OCI-LY3 (cell line): ENCODE results near the gene TENM4.

Source experiments
- CTCF ChIP-seq: fragments of 200-600, 300-600 bp; sonication (generic); IDR thresholded peaks from 2 replicates; pipeline ENCODE4 v1.5.1; 2014; ENCODE audit warnings: antibody characterized with exemption, low read length, low read depth
- EZH2phosphoT487 ChIP-seq: fragments of 200-600 bp; shearing (Covaris generic); IDR thresholded peaks from 2 replicates; pipeline ENCODE4 v1.6.1; 2018; ENCODE audit warnings: antibody characterized with exemption, mixed run types, low read depth

- no peak for TF ChIP-seq CTCF
- TF ChIP-seq EZH2phosphoT487: no peak
Observed at GRCh38 chr11:79409330-79409729, 31.5 kb downstream of the TENM4 start.
